AG04450 (cell line): Measurements from ENCODE around the gene OR4D11. TPM values are rescaled to one million over a fixed set of nuclear protein-coding genes. Genes with fewer than 3 reads are reported as not detected.

ENCODE experiments used
- CTCF ChIA-PET: fragments of 300-600, 350-600 bp; formaldehyde crosslinking; extraction: SDS; loops from one replicate; lab custom pipeline; 2022; ENCODE audit warnings: antibody characterized with exemption, inconsistent platforms; lab: Charles Lee
- POLR2A ChIA-PET: fragments of 350-600 bp; formaldehyde crosslinking; extraction: SDS; loops from one replicate; lab custom pipeline; 2021; ENCODE audit warnings: antibody characterized with exemption, inconsistent platforms; lab: Yijun Ruan, JAX
- DNase-seq: peaks from one replicate; pipeline ENCODE4 v3.0.0-alpha.2; 2011; ENCODE audit warnings: low read depth, low spot score
- H3K27ac ChIP-seq: one replicate; pipeline ENCODE4 v1.5.1; 2012; ENCODE audit warnings: low read depth, low read length, control low read depth
- H3K27me3 ChIP-seq: one replicate; pipeline ENCODE4 v1.6.0; 2012; ENCODE audit warnings: low read length; ENCODE audit not compliant: control insufficient read depth, insufficient read depth
- H3K4me3 ChIP-seq: 2 replicates; pipeline ENCODE4 v1.5.1; 2011; ENCODE audit warnings: mild to moderate bottlenecking, low read depth, low read length, control low read depth
- H3K9me3 ChIP-seq: 2 replicates; pipeline ENCODE4 v1.5.1; 2012; ENCODE audit warnings: low read length; ENCODE audit not compliant: control insufficient read depth, insufficient read depth
- polyA minus RNA-seq: library from RNA; depleted of rRNA, polyadenylated mRNA; stranded (reverse); fragments of >200 nt; gene quantifications from 2 replicates; pipeline ENCODE4 v1.2.3, GENCODE V29; 2011; rRNA and poly(A)+ RNA removed
- polyA plus RNA-seq: library from polyadenylated mRNA; depleted of rRNA; stranded (reverse); fragments of >200 nt; gene quantifications from 2 replicates; pipeline ENCODE4 v1.2.3, GENCODE V29; 2011; rRNA removed
- TF ChIP-seq, protein P1 (sequence below): IDR thresholded peaks from 2 replicates; pipeline ENCODE4 v1.5.1; 2011; ENCODE audit warnings: low read depth, low read length, control low read depth, inconsistent platforms

The OR4D11 gene
- polyA plus RNA-seq, result not detected in 2 replicates
- not detected in 2 replicates for polyA minus RNA-seq

GRCh38 chr11:59503276-59503675 lies at the start of gene OR4D11:
Gene OR4D11, plus strand, starts transcription at chr11:59503576. Its CDS starts 0 bp downstream, at chr11:59503576.
- H3K4me3 ChIP-seq, result no peak within 1 kb of the TSS
- H3K27ac ChIP-seq, result no peak within 1 kb of the TSS
- TF ChIP-seq, protein P1, sequence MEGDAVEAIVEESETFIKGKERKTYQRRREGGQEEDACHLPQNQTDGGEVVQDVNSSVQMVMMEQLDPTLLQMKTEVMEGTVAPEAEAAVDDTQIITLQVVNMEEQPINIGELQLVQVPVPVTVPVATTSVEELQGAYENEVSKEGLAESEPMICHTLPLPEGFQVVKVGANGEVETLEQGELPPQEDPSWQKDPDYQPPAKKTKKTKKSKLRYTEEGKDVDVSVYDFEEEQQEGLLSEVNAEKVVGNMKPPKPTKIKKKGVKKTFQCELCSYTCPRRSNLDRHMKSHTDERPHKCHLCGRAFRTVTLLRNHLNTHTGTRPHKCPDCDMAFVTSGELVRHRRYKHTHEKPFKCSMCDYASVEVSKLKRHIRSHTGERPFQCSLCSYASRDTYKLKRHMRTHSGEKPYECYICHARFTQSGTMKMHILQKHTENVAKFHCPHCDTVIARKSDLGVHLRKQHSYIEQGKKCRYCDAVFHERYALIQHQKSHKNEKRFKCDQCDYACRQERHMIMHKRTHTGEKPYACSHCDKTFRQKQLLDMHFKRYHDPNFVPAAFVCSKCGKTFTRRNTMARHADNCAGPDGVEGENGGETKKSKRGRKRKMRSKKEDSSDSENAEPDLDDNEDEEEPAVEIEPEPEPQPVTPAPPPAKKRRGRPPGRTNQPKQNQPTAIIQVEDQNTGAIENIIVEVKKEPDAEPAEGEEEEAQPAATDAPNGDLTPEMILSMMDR, result no peak
- no peak for DNase-seq
- ChIA-PET CTCF (no interaction called here), POLR2A (no interaction called here)
- H3K27me3 ChIP-seq, result no peaks in the 10 kb centered on the region
- H3K9me3 ChIP-seq, result no peaks in the 10 kb centered on the region

GRCh38 chr11:59456661-59457060 lies 46.7 kb upstream of the OR4D11 start, which contains the start of gene OR4D6:
Gene OR4D6, plus strand, starts transcription at chr11:59456961. Its CDS starts 0 bp downstream, at chr11:59456961.
- Histone ChIP-seq H3K27me3 (no peaks in the 10 kb centered on the region), H3K9me3 (no peaks in the 10 kb centered on the region), H3K27ac (no peak within 1 kb of the TSS), H3K4me3 (no peak within 1 kb of the TSS)
- POLR2A ChIA-PET, result no interaction called here
- TF ChIP-seq, protein P1, result no peak
- DNase-seq, result no peak
- CTCF ChIA-PET, result no interaction called here

GRCh38 chr11:59459916-59460315 lies 43.5 kb upstream of the OR4D11 start:
- H3K4me3 ChIP-seq, result no peak overlapping the region
- CTCF ChIA-PET, result no interaction called here
- H3K9me3 ChIP-seq, result no peaks in the 10 kb centered on the region
- POLR2A ChIA-PET, result no interaction called here
- no peak overlapping the region for H3K27ac ChIP-seq
- no peaks in the 10 kb centered on the region for H3K27me3 ChIP-seq
- DNase-seq, result no peak
- TF ChIP-seq, protein P1, result no peak

- H3K27me3 ChIP-seq, result no peaks in the 10 kb centered on the region
- CTCF ChIA-PET, result interaction anchor here (0.6 to 1.4 kb wide), 2 partner anchors 49 to 74 kb away, joined by 3 read pairs; no protein-coding TSS in a partner anchor
- no peaks in the 10 kb centered on the region for H3K9me3 ChIP-seq
- no peak overlapping the region for H3K4me3 ChIP-seq
- no peak overlapping the region for H3K27ac ChIP-seq
- no peak for DNase-seq
- TF ChIP-seq, protein P1, result no peak
- POLR2A ChIA-PET, result no interaction called here
These were observed 40.2 kb upstream of the OR4D11 start for GRCh38 chr11:59463190-59463641.

DNA sequence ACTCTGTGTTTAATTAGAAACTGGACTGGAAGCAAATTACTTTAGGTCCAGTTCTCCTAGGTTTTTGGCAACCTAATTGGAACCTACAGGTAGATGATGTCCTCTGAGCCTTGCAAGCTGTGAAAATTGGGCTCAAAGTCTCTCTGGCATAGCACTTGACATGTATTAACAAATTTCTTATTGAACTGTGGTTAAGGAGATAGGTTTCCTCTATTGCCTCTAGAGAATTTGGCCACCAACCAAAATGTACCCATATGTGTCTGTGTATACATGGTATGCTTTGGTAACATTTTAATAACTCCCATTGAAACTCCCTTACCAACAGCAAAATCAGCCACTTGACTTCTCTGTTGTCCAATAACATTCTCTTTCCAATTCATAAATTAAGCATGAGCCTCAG lies 30.4 kb upstream of the OR4D11 start, which contains the start of gene OR4D10:
TSS of gene OR4D10 (plus strand) at position 301 of the 400 bp plus-strand sequence. CDS start 4,115 bp downstream, outside the sequence.
- ChIA-PET CTCF (no interaction called here), POLR2A (no interaction called here)
- DNase-seq, result no peak
- TF ChIP-seq, protein P1, result no peak
- no peak within 1 kb of the TSS for H3K27ac ChIP-seq
- no peaks in the 10 kb centered on the region for H3K9me3 ChIP-seq
- H3K27me3 ChIP-seq, result no peaks in the 10 kb centered on the region
- H3K4me3 ChIP-seq, result no peak within 1 kb of the TSS
